HG03469 (cell line): ENCODE measurements around the gene CA7.

ENCODE experiments used
- ATAC-seq: cut with Tn5 transposase; IDR thresholded peaks from one replicate; pipeline ENCODE4 v1.9.1; 2021; ENCODE audit warnings: mild to moderate bottlenecking, moderate library complexity, moderate number of reproducible peaks; ENCODE audit not compliant: unreplicated experiment

Gene CA7

GRCh38 chr16:66872943-66873684, 28.9 kb downstream of the CA7 start:
- ATAC-seq: peak; percentile 80

GRCh38 chr16:66873685-66874055, 29.5 kb downstream of the CA7 start:
- ATAC-seq: no peak

GRCh38 chr16:66874079-66874775, 30.0 kb downstream of the CA7 start:
- no peak for ATAC-seq

- ATAC-seq: no peak
Measured at GRCh38 chr16:66878067-66878466, 33.9 kb downstream of the CA7 start.

GRCh38 chr16:66880288-66881013, 36.2 kb downstream of the CA7 start, which contains the start of gene PDP2:
Gene PDP2 (plus strand): TSS chr16:66880515. CDS start chr16:66884285, 3,770 bp downstream.
- ATAC-seq: peak; percentile 85

- peak; percentile 7 for ATAC-seq
Measured at GRCh38 chr16:66881014-66881417, 36.8 kb downstream of the CA7 start.

- ATAC-seq: no peak
Measured at GRCh38 chr16:66881560-66881959, 37.3 kb downstream of the CA7 start.

- no peak for ATAC-seq
Measured at GRCh38 chr16:66881964-66882508, 37.8 kb downstream of the CA7 start.

- ATAC-seq: no peak
Measured at GRCh38 chr16:66882702-66883101, 38.5 kb downstream of the CA7 start.

GRCh38 chr16:66885491-66885890, 41.3 kb downstream of the CA7 start:
- ATAC-seq: no peak

- ATAC-seq: no peak
Measured at GRCh38 chr16:66886321-66886720, 42.1 kb downstream of the CA7 start.

- ATAC-seq: no peak
Measured at GRCh38 chr16:66886914-66887313, 42.7 kb downstream of the CA7 start.

- no peak for ATAC-seq
Measured at GRCh38 chr16:66888647-66889615, 44.7 kb downstream of the CA7 start.

GRCh38 chr16:66889622-66890021, 45.4 kb downstream of the CA7 start:
- no peak for ATAC-seq

- ATAC-seq: no peak
Measured at GRCh38 chr16:66890799-66891198, 46.6 kb downstream of the CA7 start.

GRCh38 chr16:66891360-66891759, 47.1 kb downstream of the CA7 start:
- ATAC-seq: no peak

- ATAC-seq: no peak
Measured at GRCh38 chr16:66891797-66892196, 47.6 kb downstream of the CA7 start.

GRCh38 chr16:66894055-66894454, 49.8 kb downstream of the CA7 start:
- no peak for ATAC-seq

- ATAC-seq: peak; percentile 60
Measured at GRCh38 chr16:66894948-66895688, 50.9 kb downstream of the CA7 start.

GRCh38 chr16:66895689-66895979, 51.4 kb downstream of the CA7 start:
- ATAC-seq: no peak
